ENCODE measurements around the gene TAS2R30. TPM values are rescaled to one million over a fixed set of nuclear protein-coding genes. Genes with fewer than 3 reads are reported as not detected.

TAS2R30 gene
- polyA plus RNA-seq, 1 donor = 0.07 TPM

GRCh38 chr12:11085419-11085818 lies 49.0 kb downstream of the TAS2R30 start:
- Histone ChIP-seq H3K9me3 (ENCODE audit: control insufficient read depth, low read depth, low read length) (peaks cover 2% of the 10 kb centered on the region), H3K36me3 (ENCODE audit: control insufficient read depth, insufficient read depth, low read length) (no peaks in the 10 kb centered on the region), H3K27ac (ENCODE audit: low read length) (no peak overlapping the region), H3K27me3 (ENCODE audit: control insufficient read depth, insufficient read depth, low read length) (no peaks in the 10 kb centered on the region), H3K4me3 (ENCODE audit: low read length) (no peak overlapping the region), H3K4me1 (ENCODE audit: control insufficient read depth, insufficient read depth, low read length) (no peaks in the 10 kb centered on the region)
- WGBS (ENCODE audit: insufficient coverage, low lambda C conversion rate) = no CpG with 5 or more reads among the region's 3 CpGs
- no peak for DNase-seq

Other genes with a start within 250 kb of the TAS2R30 start
- 0.03 TPM for gene TAS2R13, start 225.1 kb downstream of the TAS2R30 start, polyA plus RNA-seq
- 0.55 TPM for gene PRH2, start 205.4 kb downstream of the TAS2R30 start, polyA plus RNA-seq
- gene TAS2R14, start 195.4 kb downstream of the TAS2R30 start, polyA plus RNA-seq = 3.5 TPM
- 0.04 TPM for gene TAS2R50, start 147.7 kb downstream of the TAS2R30 start, polyA plus RNA-seq
- 2.5 TPM for gene TAS2R20, start 136.3 kb downstream of the TAS2R30 start, polyA plus RNA-seq
- 0.87 TPM for gene TAS2R19, start 112.0 kb downstream of the TAS2R30 start, polyA plus RNA-seq
- 0.82 TPM for gene TAS2R31, start 103.2 kb downstream of the TAS2R30 start, polyA plus RNA-seq
- gene TAS2R46, start 72.3 kb downstream of the TAS2R30 start, polyA plus RNA-seq = 0.13 TPM
- gene TAS2R43, start 42.3 kb downstream of the TAS2R30 start, polyA plus RNA-seq = 0.48 TPM
- 13.2 TPM for gene SMIM10L1, start 36.5 kb upstream of the TAS2R30 start, polyA plus RNA-seq
- 0.06 TPM for gene TAS2R42, start 52.3 kb upstream of the TAS2R30 start, polyA plus RNA-seq
- gene PRB3, start 135.1 kb upstream of the TAS2R30 start, polyA plus RNA-seq = not detected
- gene PRB4, start 175.8 kb upstream of the TAS2R30 start, polyA plus RNA-seq = not detected